HepG2 (cell line): Measurements from ENCODE around the gene SUN1. TPM values are rescaled to one million over a fixed set of nuclear protein-coding genes. Genes with fewer than 3 reads are reported as not detected.

Source experiments
- ATAC-seq: fragments of 200-7000 bp; cut with Tn5 transposase; 3 replicates; pipeline ENCODE4 v1.9.1; 2020; ENCODE audit warnings: mild to moderate bottlenecking, moderate library complexity
- BruUV-seq: library from RNA; stranded (reverse); fragments of 400-500 nt; replicated peaks from 2 replicates; lab custom pipeline; 2021; lab: Mats Ljungman, UMichigan
- CTCF ChIA-PET: fragments of 300-600 bp; formaldehyde crosslinking; extraction: SDS; loops from one replicate; lab custom pipeline; 2021; ENCODE audit warnings: low total read pairs, inconsistent platforms, low intra/inter-chr PET ratio; lab: Yijun Ruan, JAX
- POLR2A ChIA-PET: fragments of 350-600 bp; sonication (Branson Sonifier 250); formaldehyde crosslinking; loops from one replicate; lab custom pipeline; 2020; ENCODE audit warnings: antibody characterized with exemption, inconsistent platforms; lab: Yijun Ruan, JAX
- DNase-seq: peaks from one replicate; pipeline ENCODE4 v3.0.0-alpha.2; 2015; ENCODE audit warnings: low spot score
- FAIRE-seq: peaks from 3 replicates; lab custom pipeline; 2011; peaks lifted over from hg19 to GRCh38; lab: Jason Lieb, UNC
- H2AFZ ChIP-seq: one replicate; pipeline ENCODE4 v1.6.1; 2011; ENCODE audit warnings: low read length, inconsistent platforms
- H3K27ac ChIP-seq: fragments of 300-600 bp; 3 replicates; pipeline ENCODE4 v1.8.0; 2011; ENCODE audit warnings: mixed run types, mild to moderate bottlenecking, mixed read lengths, low read length, inconsistent platforms; ENCODE audit not compliant: insufficient read depth; ENCODE audit errors: extremely low read length
- H3K27me3 ChIP-seq, 2 experiments: fragments of 200-600 bp in 1 of 2; 2 replicates in 1 of 2; 3 replicates in 1 of 2; pipeline versions ENCODE4 v1.6.0 to v1.8.0; 2011; ENCODE audit warnings: low read length in 2 of 2, mild to moderate bottlenecking in 2 of 2, moderate library complexity in 2 of 2, inconsistent platforms in 1 of 2; ENCODE audit not compliant: insufficient read depth in 2 of 2, control insufficient read depth in 1 of 2
- H3K36me3 ChIP-seq, 2 experiments: fragments of 200-600 bp in 1 of 2; replicated peaks in 1 of 2; 2 replicates in 1 of 2; 3 replicates in 1 of 2; pipeline versions ENCODE4 v1.5.1 to v1.8.0; 2011; ENCODE audit warnings: low read length in 2 of 2, inconsistent platforms in 1 of 2; ENCODE audit not compliant: insufficient read depth in 2 of 2, control insufficient read depth in 1 of 2
- H3K4me1 ChIP-seq: 2 replicates; pipeline ENCODE4 v1.5.1; 2012; ENCODE audit warnings: low read length, inconsistent platforms; ENCODE audit not compliant: insufficient read depth
- H3K4me2 ChIP-seq: 2 replicates; pipeline ENCODE4 v1.6.0; 2011; ENCODE audit warnings: low read depth, low read length, inconsistent platforms
- H3K4me3 ChIP-seq, 3 experiments: fragments of 200-600 bp in 1 of 3; sonication (generic), shearing (Covaris generic) in 1 of 3; replicated peaks in 1 of 3; 2 replicates each; pipeline ENCODE4 v1.5.1; 2011 to 2016; ENCODE audit warnings: low read length in 3 of 3, inconsistent platforms in 2 of 3, low read depth in 2 of 3, mild to moderate bottlenecking in 2 of 3, control low read depth in 1 of 3, mixed read lengths in 1 of 3; ENCODE audit not compliant: insufficient read depth in 1 of 3
- H3K79me2 ChIP-seq: one replicate; pipeline ENCODE4 v1.6.1; 2011; ENCODE audit warnings: low read length, inconsistent platforms; ENCODE audit not compliant: insufficient read depth
- H3K9ac ChIP-seq: 2 replicates; pipeline ENCODE4 v1.6.0; 2011; ENCODE audit warnings: mild to moderate bottlenecking, low read depth, low read length, inconsistent platforms; ENCODE audit not compliant: insufficient read depth
- H3K9me3 ChIP-seq: 2 replicates; pipeline ENCODE4 v1.5.1; 2012; ENCODE audit warnings: mild to moderate bottlenecking, low read length
- H4K20me1 ChIP-seq: 2 replicates; pipeline ENCODE4 v1.6.0; 2011; ENCODE audit warnings: inconsistent platforms, mild to moderate bottlenecking, low read length, moderate library complexity; ENCODE audit not compliant: insufficient read depth
- DPF2 ChIP-seq: sonication (generic); formaldehyde crosslinking; IDR thresholded peaks from 2 replicates; pipeline ENCODE4 v1.4.0; 2020; ENCODE audit warnings: mild to moderate bottlenecking, low read depth, missing genetic modification reagents, borderline replicate concordance
- E2F1 ChIP-seq: sonication (generic); formaldehyde crosslinking; IDR thresholded peaks from 2 replicates; pipeline ENCODE4 v1.5.0; 2020; ENCODE audit warnings: missing genetic modification reagents
- GRHL1 ChIP-seq: sonication (generic); formaldehyde crosslinking; conservative IDR thresholded peaks from 2 replicates; pipeline ENCODE4 v1.8.0; 2022; ENCODE audit warnings: missing genetic modification reagents
- STAG1 ChIP-seq: sonication (generic); formaldehyde crosslinking; IDR thresholded peaks from 2 replicates; pipeline ENCODE4 v1.4.0; 2020; ENCODE audit warnings: missing genetic modification reagents
- ZBTB40 ChIP-seq, 2 experiments: fragments of 450-650 bp in 1 of 2; sonication (generic) in 1 of 2; formaldehyde crosslinking in 1 of 2; IDR thresholded peaks; 2 replicates each; pipeline versions ENCODE4 v1.6.1 to v1.8.0; 2016 to 2022; ENCODE audit warnings: antibody characterized with exemption in 1 of 2, mild to moderate bottlenecking in 1 of 2, missing genetic modification reagents in 1 of 2
- WGBS: methylation state at CpG from one replicate; pipeline ENCODE4 v1.1.6; 2017; ENCODE audit warnings: low lambda C conversion rate; 5-methylcytosine and 5-hydroxymethylcytosine counted together
- in situ Hi-C: cut with HindIII; loops from 2 replicates; pipeline ENCODE4 v1.10.0; 2017; ENCODE audit warnings: low pct_unique_long_range_greater_than_20kb; ENCODE audit not compliant: extremely low pct_ligation_motif_present
- intact Hi-C: fragments of 100-400 bp; cut with micrococcal nuclease; formaldehyde crosslinking; loops from one replicate; pipeline ENCODE4 v1.10.0; 2022; ENCODE audit not compliant: unreplicated experiment
- polyA plus RNA-seq, 8 experiments: library from polyadenylated mRNA; depleted of rRNA in 3 of 8; stranded (reverse) in 7 of 8; unstranded in 1 of 8; fragments of >200 nt; fragmentation: Illumina TruSeq in 4 of 8; extraction: Trizol in 4 of 8; gene quantifications; 2 replicates each; pipeline versions ENCODE4 v1.2.1 to v1.2.3, GENCODE V29; 2011 to 2016; ENCODE audit warnings: low read depth in 4 of 8, missing spikeins in 1 of 8, mixed read lengths in 1 of 8; ENCODE audit not compliant: insufficient read depth in 1 of 8
- total RNA-seq, 5 experiments: library from RNA; depleted of rRNA; stranded (reverse); fragments of >200 nt; fragmentation: Illumina TruSeq; extraction: Trizol; gene quantifications; 2 replicates each; pipeline ENCODE4 v1.2.3, GENCODE V29; 2016; ENCODE audit warnings: low read depth in 1 of 5

Gene SUN1
- total and polyA plus RNA-seq, 2 of the 13 experiments (the other 11 are each of a cell fraction or from before 2014, with no cell fraction given), result 47.0 to 126 TPM

GRCh38 chr7:896346-897075, 64.2 kb downstream of the SUN1 start:
- POLR2A ChIA-PET, result interaction anchor here (1.7 kb wide), 1 partner anchor 81 kb away, joined by 4 read pairs; no protein-coding TSS in a partner anchor
- no peaks in the 10 kb centered on the region for H4K20me1 ChIP-seq
- no peak overlapping the region for H3K4me3 ChIP-seq
- H3K36me3 ChIP-seq, result peaks cover 22 to 51% of the 10 kb centered on the region in 2 experiments
- H3K27ac ChIP-seq, result no peak overlapping the region
- no peaks in the 10 kb centered on the region for H3K27me3 ChIP-seq
- 97% methylated on average over 38 of the region's 42 CpGs for WGBS
- ATAC-seq, result no peak
- no peak overlapping the region for H3K4me2 ChIP-seq
- in situ Hi-C loops, result no loop called here
- H3K4me1 ChIP-seq, result peaks cover 9% of the 10 kb centered on the region
- H3K9ac ChIP-seq, result no peak overlapping the region
- H3K9me3 ChIP-seq, result no peaks in the 10 kb centered on the region
- H3K79me2 ChIP-seq, result no peaks in the 10 kb centered on the region
- no peak overlapping the region for H2AFZ ChIP-seq
- no peak for DNase-seq
- intact Hi-C loops, result no loop called here
- no peak for FAIRE-seq
- BruUV-seq, result no TSS peak
- CTCF ChIA-PET, result no interaction called here
- no peak for TF ChIP-seq STAG1
- TF ChIP-seq ZBTB40 (IDR thresholded peaks at IDR 0.05), result no peak
- TF ChIP-seq ZBTB40 (CRISPR knock-in tag; IDR thresholded peaks at IDR 0.05), result no peak
- TF ChIP-seq GRHL1 (CRISPR knock-in tag), result no peak
- TF ChIP-seq E2F1 (CRISPR knock-in tag), result no peak
- no peak for TF ChIP-seq DPF2 (CRISPR knock-in tag)
